Ishikawa (cell line): ENCODE data around the gene STRIP1.

Experiments used
- CEBPB ChIP-seq: IDR thresholded peaks from 2 replicates; pipeline ENCODE4 v1.6.1; 2012
- CREB1 ChIP-seq: IDR thresholded peaks from 2 replicates; pipeline ENCODE4 v1.6.1; 2012; ENCODE audit warnings: low read depth
- EGR1 ChIP-seq: IDR thresholded peaks from 2 replicates; pipeline ENCODE4 v1.6.1; 2012
- EP300 ChIP-seq: IDR thresholded peaks from 2 replicates; pipeline ENCODE4 v1.6.1; 2012; ENCODE audit warnings: borderline replicate concordance
- FOXM1 ChIP-seq: IDR thresholded peaks from 2 replicates; pipeline ENCODE4 v1.6.1; 2012; ENCODE audit warnings: low read depth, borderline replicate concordance
- NFIC ChIP-seq: IDR thresholded peaks from 2 replicates; pipeline ENCODE4 v1.6.1; 2012
- RAD21 ChIP-seq: IDR thresholded peaks from 2 replicates; pipeline ENCODE4 v1.6.1; 2012; ENCODE audit warnings: low read depth
- TAF1 ChIP-seq: IDR thresholded peaks from 2 replicates; pipeline ENCODE4 v1.6.1; 2012; ENCODE audit warnings: low read depth, mild to moderate bottlenecking
- TCF12 ChIP-seq: IDR thresholded peaks from 2 replicates; pipeline ENCODE4 v1.6.1; 2012; ENCODE audit warnings: low read depth
- TEAD4 ChIP-seq: IDR thresholded peaks from 2 replicates; pipeline ENCODE4 v1.6.1; 2012
- YY1 ChIP-seq: IDR thresholded peaks from 2 replicates; pipeline ENCODE4 v1.6.1; 2012; ENCODE audit warnings: low read depth
- ZBTB7A ChIP-seq: IDR thresholded peaks from 2 replicates; pipeline ENCODE4 v1.6.1; 2012; ENCODE audit warnings: low read depth
- TF ChIP-seq, protein P1 (sequence below): IDR thresholded peaks from 2 replicates; pipeline ENCODE4 v1.6.1; 2012
- TF ChIP-seq, protein P2 (sequence below): IDR thresholded peaks from 2 replicates; pipeline ENCODE4 v1.6.1; 2012; ENCODE audit warnings: low read depth, mild to moderate bottlenecking
- TF ChIP-seq, protein P3 (sequence below): IDR thresholded peaks from 2 replicates; pipeline ENCODE4 v1.6.1; 2012

Gene STRIP1

DNA sequence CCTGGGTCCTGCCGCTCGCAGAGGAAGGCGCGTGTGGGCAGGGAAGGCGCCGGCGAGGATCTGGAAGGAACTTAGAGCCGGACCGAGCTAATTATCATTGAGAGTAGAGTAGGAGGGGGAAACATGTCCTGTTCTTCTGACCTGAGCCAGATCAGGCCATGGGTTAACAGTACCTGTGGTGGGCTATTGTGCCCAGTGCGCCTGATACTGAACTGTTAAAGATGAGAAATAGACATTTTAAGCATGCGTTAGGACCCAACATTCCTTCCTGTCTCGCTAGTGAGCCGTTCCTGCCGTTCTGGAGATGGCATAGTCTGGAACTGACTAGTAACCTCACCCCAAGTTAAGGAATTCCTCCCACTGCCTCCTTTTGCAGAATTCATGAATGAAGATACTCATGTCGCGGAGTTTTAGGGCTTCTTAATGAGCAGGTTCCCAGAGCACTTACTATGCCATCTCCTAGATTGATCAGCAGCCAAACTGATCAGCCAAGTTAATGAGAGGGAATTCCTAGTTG, 870 bp downstream of the STRIP1 start:
- no peak for TF ChIP-seq EP300
- TF ChIP-seq, protein P1, sequence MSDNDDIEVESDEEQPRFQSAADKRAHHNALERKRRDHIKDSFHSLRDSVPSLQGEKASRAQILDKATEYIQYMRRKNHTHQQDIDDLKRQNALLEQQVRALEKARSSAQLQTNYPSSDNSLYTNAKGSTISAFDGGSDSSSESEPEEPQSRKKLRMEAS, result no peak
- no peak for TF ChIP-seq TEAD4
- no peak for TF ChIP-seq FOXM1
- TF ChIP-seq, protein P2, sequence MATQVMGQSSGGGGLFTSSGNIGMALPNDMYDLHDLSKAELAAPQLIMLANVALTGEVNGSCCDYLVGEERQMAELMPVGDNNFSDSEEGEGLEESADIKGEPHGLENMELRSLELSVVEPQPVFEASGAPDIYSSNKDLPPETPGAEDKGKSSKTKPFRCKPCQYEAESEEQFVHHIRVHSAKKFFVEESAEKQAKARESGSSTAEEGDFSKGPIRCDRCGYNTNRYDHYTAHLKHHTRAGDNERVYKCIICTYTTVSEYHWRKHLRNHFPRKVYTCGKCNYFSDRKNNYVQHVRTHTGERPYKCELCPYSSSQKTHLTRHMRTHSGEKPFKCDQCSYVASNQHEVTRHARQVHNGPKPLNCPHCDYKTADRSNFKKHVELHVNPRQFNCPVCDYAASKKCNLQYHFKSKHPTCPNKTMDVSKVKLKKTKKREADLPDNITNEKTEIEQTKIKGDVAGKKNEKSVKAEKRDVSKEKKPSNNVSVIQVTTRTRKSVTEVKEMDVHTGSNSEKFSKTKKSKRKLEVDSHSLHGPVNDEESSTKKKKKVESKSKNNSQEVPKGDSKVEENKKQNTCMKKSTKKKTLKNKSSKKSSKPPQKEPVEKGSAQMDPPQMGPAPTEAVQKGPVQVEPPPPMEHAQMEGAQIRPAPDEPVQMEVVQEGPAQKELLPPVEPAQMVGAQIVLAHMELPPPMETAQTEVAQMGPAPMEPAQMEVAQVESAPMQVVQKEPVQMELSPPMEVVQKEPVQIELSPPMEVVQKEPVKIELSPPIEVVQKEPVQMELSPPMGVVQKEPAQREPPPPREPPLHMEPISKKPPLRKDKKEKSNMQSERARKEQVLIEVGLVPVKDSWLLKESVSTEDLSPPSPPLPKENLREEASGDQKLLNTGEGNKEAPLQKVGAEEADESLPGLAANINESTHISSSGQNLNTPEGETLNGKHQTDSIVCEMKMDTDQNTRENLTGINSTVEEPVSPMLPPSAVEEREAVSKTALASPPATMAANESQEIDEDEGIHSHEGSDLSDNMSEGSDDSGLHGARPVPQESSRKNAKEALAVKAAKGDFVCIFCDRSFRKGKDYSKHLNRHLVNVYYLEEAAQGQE, result no peak
- no peak for TF ChIP-seq EGR1
- no peak for TF ChIP-seq NFIC
- TF ChIP-seq RAD21, result no peak
- TF ChIP-seq TCF12, result no peak
- no peak for TF ChIP-seq CEBPB
- TF ChIP-seq, protein P3, sequence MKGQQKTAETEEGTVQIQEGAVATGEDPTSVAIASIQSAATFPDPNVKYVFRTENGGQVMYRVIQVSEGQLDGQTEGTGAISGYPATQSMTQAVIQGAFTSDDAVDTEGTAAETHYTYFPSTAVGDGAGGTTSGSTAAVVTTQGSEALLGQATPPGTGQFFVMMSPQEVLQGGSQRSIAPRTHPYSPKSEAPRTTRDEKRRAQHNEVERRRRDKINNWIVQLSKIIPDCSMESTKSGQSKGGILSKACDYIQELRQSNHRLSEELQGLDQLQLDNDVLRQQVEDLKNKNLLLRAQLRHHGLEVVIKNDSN, result no peak
- no peak for TF ChIP-seq YY1
- TF ChIP-seq TAF1, result no peak
- no peak for TF ChIP-seq CREB1
- TF ChIP-seq ZBTB7A, result no peak; the same call in 1 of the 2 replicates

DNA sequence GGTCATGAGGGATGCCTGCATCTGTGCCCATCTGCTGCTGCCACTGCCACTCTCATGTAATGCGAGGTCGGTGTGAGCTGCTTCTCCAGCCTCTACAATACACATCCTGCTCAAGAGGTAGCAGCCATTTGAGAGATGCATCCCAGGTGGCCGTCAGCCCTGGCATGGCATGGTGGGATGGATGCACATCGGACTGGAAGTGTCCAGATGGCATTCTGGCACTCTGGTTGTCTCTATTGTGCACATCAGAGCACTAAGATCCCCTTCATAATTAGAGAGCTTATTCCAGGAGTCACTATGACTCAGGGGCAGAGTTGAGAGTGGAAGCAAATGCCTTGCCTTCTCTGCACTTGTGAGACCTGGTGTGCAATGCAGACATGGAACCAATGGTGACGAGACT, 3.8 kb downstream of the STRIP1 start:
- no peak for TF ChIP-seq YY1
- TF ChIP-seq, protein P3, result no peak
- no peak for TF ChIP-seq NFIC
- TF ChIP-seq EP300, result no peak
- TF ChIP-seq EGR1, result no peak
- no peak for TF ChIP-seq ZBTB7A
- TF ChIP-seq, protein P2, result no peak
- TF ChIP-seq TAF1, result no peak
- no peak for TF ChIP-seq CEBPB
- no peak for TF ChIP-seq RAD21
- no peak for TF ChIP-seq TEAD4
- TF ChIP-seq TCF12, result no peak

DNA sequence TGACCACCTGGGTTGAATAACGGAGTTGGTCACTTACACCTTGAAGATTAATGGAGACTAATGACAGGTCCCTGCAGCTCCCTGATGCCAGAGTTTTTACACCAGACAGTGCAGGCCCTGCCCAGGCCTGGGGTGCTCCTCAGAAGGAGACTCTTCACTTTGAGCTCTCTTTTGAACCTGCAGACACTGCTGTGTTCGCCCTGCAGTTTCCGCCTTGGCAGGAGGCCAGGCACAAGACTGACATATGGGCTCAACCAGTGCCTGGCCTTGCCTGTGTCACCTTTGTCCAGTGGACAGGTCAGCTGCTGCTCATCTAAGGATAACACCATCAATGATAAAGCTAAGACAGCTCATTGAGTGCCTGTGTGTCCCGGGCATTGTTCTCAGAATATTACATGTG, 5.2 kb downstream of the STRIP1 start:
- TF ChIP-seq EGR1, result no peak

DNA sequence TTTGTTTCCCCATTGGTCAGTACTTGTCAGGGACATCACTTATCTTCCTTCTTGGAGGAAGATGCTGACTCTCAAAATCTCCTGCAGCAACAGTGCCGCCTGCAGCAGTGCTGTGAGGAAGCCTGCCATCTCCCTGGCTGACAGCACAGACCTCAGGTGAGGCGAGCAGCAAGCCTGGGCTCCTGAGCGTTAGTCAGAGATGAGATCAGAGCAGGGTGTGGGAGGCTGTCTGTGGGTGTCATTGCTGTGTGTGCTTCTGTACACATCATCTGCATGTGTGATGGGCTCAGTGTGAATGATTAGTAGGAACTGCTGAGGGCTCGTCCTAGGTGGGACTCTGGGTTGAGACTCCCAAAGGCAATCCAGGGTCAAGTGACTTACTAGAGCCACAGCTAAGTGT, 6.1 kb downstream of the STRIP1 start:
- TF ChIP-seq, protein P3, result no peak
- TF ChIP-seq, protein P1, result no peak
- TF ChIP-seq TAF1 (no peak), EGR1 (no peak), RAD21 (no peak), FOXM1 (no peak), EP300 (no peak)
- TF ChIP-seq, protein P2, result no peak

DNA sequence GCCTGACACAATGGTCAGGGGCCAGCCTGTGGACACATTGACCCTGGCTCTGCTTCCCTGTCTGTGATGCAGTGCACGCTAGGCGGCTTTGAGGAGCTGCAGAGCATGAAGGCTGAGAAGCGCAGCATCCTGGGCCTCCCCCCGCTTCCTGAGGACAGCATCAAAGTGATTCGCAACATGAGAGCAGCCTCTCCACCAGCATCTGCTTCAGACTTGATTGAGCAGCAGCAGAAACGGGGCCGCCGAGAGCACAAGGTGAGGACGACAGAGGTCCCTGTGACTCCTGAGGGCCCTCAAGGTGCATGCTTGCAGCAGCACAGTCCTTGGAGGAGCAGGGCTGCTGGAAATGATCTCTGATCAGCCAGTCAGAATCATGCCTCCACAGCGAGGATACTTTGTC, 8.6 kb downstream of the STRIP1 start:
- TF ChIP-seq, protein P3, result no peak
- TF ChIP-seq NFIC (no peak), TCF12 (no peak), EGR1 (no peak), FOXM1 (no peak), TEAD4 (no peak), CREB1 (no peak), ZBTB7A (no peak), CEBPB (no peak), TAF1 (no peak), EP300 (no peak), RAD21 (no peak), YY1 (no peak)
- TF ChIP-seq, protein P2, result no peak
- TF ChIP-seq, protein P1, result no peak
